Activated naive CD8-positive, alpha-beta T cell treated with anti-CD3 and anti-CD28 coated beads, Interleukin-2, amount 50 U/mL, for 24 hours (primary cell): Measurements from ENCODE around the gene CDH13.

Source experiments
- ATAC-seq: fragments of 150-1000 bp; cut with Tn5 transposase; one replicate; pipeline ENCODE4 v1.10.0; 2021
- DNase-seq: peaks from one replicate; pipeline ENCODE4 v3.0.0; 2021
- H3K27ac Mint-ChIP-seq: one replicate; pipeline ENCODE4 v1.8.0; 2021; ENCODE audit warnings: mild to moderate bottlenecking, mixed read lengths
- H3K27me3 Mint-ChIP-seq: one replicate; pipeline ENCODE4 v1.8.0; 2021; ENCODE audit warnings: mixed read lengths
- H3K36me3 Mint-ChIP-seq: one replicate; pipeline ENCODE4 v1.8.0; 2021; ENCODE audit warnings: low read depth, mixed read lengths
- H3K4me1 Mint-ChIP-seq: one replicate; pipeline ENCODE4 v1.8.0; 2021; ENCODE audit warnings: mixed read lengths
- H3K4me3 Mint-ChIP-seq: one replicate; pipeline ENCODE4 v1.8.0; 2021; ENCODE audit warnings: mild to moderate bottlenecking, moderate library complexity, mixed read lengths
- H3K9me3 Mint-ChIP-seq: one replicate; pipeline ENCODE4 v1.8.0; 2021; ENCODE audit warnings: mixed read lengths

The CDH13 gene

GRCh38 chr16:82848013-82848412 lies 221.2 kb downstream of the CDH13 start:
- H3K36me3 Mint-ChIP-seq, result no peaks in the 10 kb centered on the region

DNA sequence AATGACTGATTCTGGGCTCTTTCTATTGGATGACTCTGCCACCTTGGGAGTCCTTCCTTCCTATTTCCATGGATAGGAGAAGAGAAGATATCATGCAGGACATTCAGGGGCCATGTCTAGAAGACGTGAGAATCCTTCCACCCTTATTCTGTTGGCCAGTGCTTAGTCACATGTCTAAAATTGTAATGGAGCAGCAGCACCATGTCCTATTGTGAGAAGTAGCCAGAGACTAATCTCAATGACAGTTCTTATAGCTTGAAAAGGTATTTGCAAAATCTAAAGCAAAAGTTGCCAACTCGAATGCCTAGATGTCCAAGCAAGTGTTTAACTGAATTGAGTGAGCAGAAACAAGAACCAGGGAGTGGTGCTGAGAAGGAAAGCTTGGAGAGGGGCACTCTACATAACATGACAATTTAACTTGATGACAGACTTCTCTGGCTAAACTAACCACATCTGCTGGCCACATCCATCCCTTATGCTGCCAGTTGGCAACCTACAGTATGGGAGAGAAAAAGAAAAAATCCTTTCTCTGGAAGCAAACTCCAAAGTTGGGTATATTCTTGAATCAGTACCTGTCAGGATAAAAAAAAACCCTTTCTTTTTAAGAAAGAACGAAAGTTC lies 225.7 kb downstream of the CDH13 start:
- Mint-ChIP-seq H3K36me3 (no peaks in the 10 kb centered on the region), H3K9me3 (peaks cover under 1% of the 10 kb centered on the region), H3K27ac (no peak overlapping the region), H3K4me3 (no peak overlapping the region), H3K27me3 (peaks cover 5% of the 10 kb centered on the region), H3K4me1 (no peaks in the 10 kb centered on the region)
- ATAC-seq, result no peak
- no peak for DNase-seq

More at GRCh38 chr16:82848013-82848412, 221.2 kb downstream of the CDH13 start:
- Mint-ChIP-seq H3K4me1 (no peaks in the 10 kb centered on the region), H3K4me3 (no peak overlapping the region), H3K27me3 (peaks cover 5% of the 10 kb centered on the region), H3K27ac (no peak overlapping the region), H3K9me3 (peaks cover 4% of the 10 kb centered on the region)
- no peak for ATAC-seq
- no peak for DNase-seq

DNA sequence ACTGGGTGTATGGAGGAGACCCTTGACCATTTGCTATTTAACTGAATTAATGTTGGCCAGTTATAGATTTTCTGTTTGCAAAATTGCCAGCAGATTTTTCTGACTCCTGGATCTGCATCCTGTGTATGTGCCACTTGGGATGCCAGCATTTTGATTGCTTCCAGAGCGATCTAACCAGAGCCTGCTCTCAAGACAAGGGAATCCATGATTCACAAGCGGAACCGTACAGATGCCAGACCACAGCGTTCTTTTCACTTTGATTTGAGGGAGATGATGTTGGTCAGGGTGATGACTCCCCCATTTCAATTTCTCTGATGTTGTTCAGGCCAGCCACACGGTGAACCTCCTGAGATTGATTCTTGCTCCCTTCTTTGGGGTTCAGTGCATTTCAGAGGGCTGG lies 228.7 kb downstream of the CDH13 start:
- ATAC-seq (no peak), DNase-seq (no peak)
- no peaks in the 10 kb centered on the region for H3K36me3 Mint-ChIP-seq
- peaks cover 2% of the 10 kb centered on the region for H3K27me3 Mint-ChIP-seq
- H3K4me1 Mint-ChIP-seq, result no peaks in the 10 kb centered on the region
- no peak overlapping the region for H3K4me3 Mint-ChIP-seq
- H3K9me3 Mint-ChIP-seq, result peaks cover 5% of the 10 kb centered on the region
- H3K27ac Mint-ChIP-seq, result no peak overlapping the region

DNA sequence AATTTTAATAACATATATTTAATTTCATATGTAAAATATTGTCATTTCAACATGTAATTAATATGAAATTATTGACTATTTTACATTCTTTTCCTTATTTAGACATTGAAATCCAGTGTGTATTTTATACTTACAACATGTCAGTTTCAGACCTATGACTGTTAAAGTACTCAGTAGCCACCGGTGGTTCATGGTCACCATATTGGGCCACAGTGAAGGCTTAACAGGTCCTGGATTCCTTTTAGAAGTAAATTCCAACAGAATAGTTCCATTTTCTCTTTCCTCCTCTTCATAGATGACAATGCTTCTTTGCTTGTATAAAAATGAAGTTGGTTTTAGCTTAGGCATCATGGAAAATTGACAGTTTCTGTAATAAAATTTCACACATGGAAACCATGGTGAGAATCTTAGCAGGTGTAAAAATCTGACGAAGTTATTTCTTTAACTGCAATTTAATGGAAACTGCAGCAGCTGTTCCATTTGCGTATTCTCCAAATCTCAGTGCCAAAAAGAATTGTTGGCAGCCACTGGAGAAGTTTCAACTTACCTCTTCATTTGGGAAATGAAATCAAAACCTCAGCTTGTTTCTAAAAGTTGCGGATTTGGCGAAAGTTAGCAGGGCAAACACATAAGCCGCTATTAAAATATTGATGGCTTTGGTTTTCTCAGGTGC lies 231.1 kb downstream of the CDH13 start:
- peaks cover 5% of the 10 kb centered on the region for H3K9me3 Mint-ChIP-seq
- DNase-seq (no peak), ATAC-seq (no peak)
- no peaks in the 10 kb centered on the region for H3K4me1 Mint-ChIP-seq
- H3K36me3 Mint-ChIP-seq, result no peaks in the 10 kb centered on the region
- peaks cover 2% of the 10 kb centered on the region for H3K27me3 Mint-ChIP-seq
- H3K4me3 Mint-ChIP-seq, result no peak overlapping the region
- no peak overlapping the region for H3K27ac Mint-ChIP-seq

DNA sequence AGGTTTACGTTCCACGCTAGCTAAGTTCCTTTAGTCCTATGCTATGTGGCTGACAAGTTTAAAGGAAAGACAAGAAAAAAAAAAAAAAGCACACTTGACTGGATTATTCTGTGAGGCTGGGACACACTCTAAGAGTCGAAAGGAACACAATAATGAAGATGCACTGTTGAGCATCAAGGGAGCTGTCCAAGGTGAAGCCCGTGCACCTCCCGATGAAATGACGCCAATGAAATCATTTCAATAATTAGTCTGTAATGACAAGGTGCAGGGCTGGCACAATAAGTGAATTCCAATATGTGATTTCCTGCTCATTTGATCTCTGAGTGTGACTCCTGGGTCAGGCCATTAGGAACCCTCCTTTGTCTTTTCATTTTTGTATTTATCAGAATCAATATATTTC lies 232.9 kb downstream of the CDH13 start:
- peaks cover 5% of the 10 kb centered on the region for H3K9me3 Mint-ChIP-seq
- no peak for DNase-seq
- H3K4me1 Mint-ChIP-seq, result no peaks in the 10 kb centered on the region
- no peak overlapping the region for H3K4me3 Mint-ChIP-seq
- no peak for ATAC-seq
- H3K27ac Mint-ChIP-seq, result no peak overlapping the region
- peaks cover 2% of the 10 kb centered on the region for H3K27me3 Mint-ChIP-seq
- H3K36me3 Mint-ChIP-seq, result no peaks in the 10 kb centered on the region

- Mint-ChIP-seq H3K27me3 (peaks cover 2% of the 10 kb centered on the region), H3K27ac (no peak overlapping the region), H3K9me3 (peaks cover 5% of the 10 kb centered on the region), H3K36me3 (no peaks in the 10 kb centered on the region), H3K4me1 (no peaks in the 10 kb centered on the region), H3K4me3 (no peak overlapping the region)
- no peak for DNase-seq
- no peak for ATAC-seq
These were observed 233.3 kb downstream of the CDH13 start for GRCh38 chr16:82860071-82860470.

- no peak for DNase-seq
- peaks cover 5% of the 10 kb centered on the region for H3K9me3 Mint-ChIP-seq
- H3K36me3 Mint-ChIP-seq, result no peaks in the 10 kb centered on the region
- peaks cover 2% of the 10 kb centered on the region for H3K27me3 Mint-ChIP-seq
- H3K27ac Mint-ChIP-seq, result no peak overlapping the region
- no peaks in the 10 kb centered on the region for H3K4me1 Mint-ChIP-seq
- no peak overlapping the region for H3K4me3 Mint-ChIP-seq
- ATAC-seq, result no peak
These were observed 235.3 kb downstream of the CDH13 start for GRCh38 chr16:82862057-82862456.

DNA sequence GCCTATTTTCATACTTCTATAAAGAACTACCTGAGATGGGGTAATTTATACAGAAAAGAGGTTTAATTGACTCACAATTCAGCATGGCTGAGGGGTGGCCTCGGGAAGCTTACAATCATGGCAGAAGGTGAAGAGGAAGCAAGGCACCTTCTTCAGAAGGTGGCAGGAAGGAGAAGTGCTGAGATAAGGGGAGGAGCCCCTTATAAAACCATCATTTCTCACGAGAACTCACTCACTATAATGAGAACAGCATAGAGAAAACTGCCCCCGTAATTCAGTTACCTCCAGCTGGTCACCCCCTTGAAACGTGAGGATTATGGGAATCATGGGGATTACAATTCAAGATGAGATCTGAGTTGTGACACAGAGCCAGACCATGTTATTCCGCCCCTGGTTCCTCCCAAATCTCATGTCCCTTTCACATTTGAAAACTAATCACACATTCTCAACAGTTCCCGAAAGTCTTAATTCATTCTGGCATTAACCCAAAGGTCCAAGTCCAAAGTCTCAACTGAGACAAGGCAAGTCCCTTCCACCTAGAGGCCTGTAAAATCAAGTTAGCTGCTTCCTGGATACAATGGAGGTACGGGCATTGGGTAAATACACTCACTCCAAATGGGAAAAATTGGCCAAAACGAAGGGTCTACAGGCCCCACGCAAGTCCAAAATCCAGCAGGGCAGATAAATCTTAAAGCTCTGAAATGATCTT lies 237.7 kb downstream of the CDH13 start:
- Mint-ChIP-seq H3K36me3 (no peaks in the 10 kb centered on the region), H3K4me3 (no peak overlapping the region), H3K9me3 (peaks cover 3% of the 10 kb centered on the region), H3K4me1 (no peaks in the 10 kb centered on the region), H3K27ac (no peak overlapping the region), H3K27me3 (peaks cover 1% of the 10 kb centered on the region)
- ATAC-seq, result no peak
- no peak for DNase-seq

DNA sequence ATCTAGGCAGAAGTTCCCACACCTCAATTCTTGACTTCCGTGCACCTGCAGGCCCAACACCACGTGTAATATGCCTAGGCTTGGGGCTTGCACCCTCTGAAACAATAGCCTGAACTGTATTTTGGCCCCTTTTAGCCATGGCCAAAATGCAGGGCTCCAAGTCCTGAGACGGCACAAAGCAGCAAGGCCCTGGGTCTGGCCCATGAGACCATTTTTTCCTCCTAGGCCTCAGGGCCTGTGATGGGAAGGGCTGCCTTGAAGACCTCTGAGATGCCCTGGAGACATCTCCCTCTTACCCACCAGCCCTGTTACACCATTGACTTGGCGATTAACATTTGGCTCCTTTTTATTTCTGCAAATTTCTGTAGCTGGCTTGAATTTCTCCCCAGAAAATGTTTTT lies 238.6 kb downstream of the CDH13 start:
- DNase-seq (no peak), ATAC-seq (no peak)
- Mint-ChIP-seq H3K27ac (no peak overlapping the region), H3K4me3 (no peak overlapping the region), H3K27me3 (no peaks in the 10 kb centered on the region), H3K9me3 (peaks cover 3% of the 10 kb centered on the region), H3K36me3 (no peaks in the 10 kb centered on the region), H3K4me1 (no peaks in the 10 kb centered on the region)

DNA sequence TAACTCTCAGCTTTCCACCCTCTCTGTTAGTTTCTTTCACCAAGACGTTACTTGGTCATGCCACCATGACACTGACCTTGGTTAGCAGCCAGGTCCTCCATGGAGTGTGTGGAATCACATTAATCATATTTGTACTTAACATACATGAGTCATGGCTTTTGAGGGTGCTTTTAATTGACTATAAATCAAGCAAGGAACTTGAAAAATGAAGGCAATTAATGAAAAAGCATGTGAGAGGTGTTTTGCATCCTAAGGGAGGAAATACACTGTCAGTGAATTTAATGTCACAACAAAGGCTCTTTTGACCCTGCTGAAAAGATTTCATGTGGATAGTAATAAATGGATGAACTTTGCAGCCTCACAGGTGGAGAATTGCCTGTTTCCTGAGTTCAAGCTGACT lies 240.7 kb downstream of the CDH13 start:
- DNase-seq, result no peak
- Mint-ChIP-seq H3K36me3 (no peaks in the 10 kb centered on the region), H3K9me3 (peaks cover 8% of the 10 kb centered on the region), H3K27me3 (no peaks in the 10 kb centered on the region), H3K4me3 (no peak overlapping the region), H3K27ac (no peak overlapping the region), H3K4me1 (no peaks in the 10 kb centered on the region)
- no peak for ATAC-seq

- H3K4me1 Mint-ChIP-seq, result no peaks in the 10 kb centered on the region
- no peak for DNase-seq
- H3K27ac Mint-ChIP-seq, result no peak overlapping the region
- no peak for ATAC-seq
- no peaks in the 10 kb centered on the region for H3K36me3 Mint-ChIP-seq
- peaks cover 4% of the 10 kb centered on the region for H3K9me3 Mint-ChIP-seq
- no peak overlapping the region for H3K4me3 Mint-ChIP-seq
- no peaks in the 10 kb centered on the region for H3K27me3 Mint-ChIP-seq
These were observed 247.5 kb downstream of the CDH13 start for GRCh38 chr16:82874271-82874670.

GRCh38 chr16:82874672-82875071 lies 247.9 kb downstream of the CDH13 start:
- no peaks in the 10 kb centered on the region for H3K27me3 Mint-ChIP-seq
- H3K9me3 Mint-ChIP-seq, result peaks cover 4% of the 10 kb centered on the region
- H3K27ac Mint-ChIP-seq, result no peak overlapping the region
- H3K36me3 Mint-ChIP-seq, result no peaks in the 10 kb centered on the region
- no peak overlapping the region for H3K4me3 Mint-ChIP-seq
- ATAC-seq, result no peak
- no peaks in the 10 kb centered on the region for H3K4me1 Mint-ChIP-seq
- no peak for DNase-seq

DNA sequence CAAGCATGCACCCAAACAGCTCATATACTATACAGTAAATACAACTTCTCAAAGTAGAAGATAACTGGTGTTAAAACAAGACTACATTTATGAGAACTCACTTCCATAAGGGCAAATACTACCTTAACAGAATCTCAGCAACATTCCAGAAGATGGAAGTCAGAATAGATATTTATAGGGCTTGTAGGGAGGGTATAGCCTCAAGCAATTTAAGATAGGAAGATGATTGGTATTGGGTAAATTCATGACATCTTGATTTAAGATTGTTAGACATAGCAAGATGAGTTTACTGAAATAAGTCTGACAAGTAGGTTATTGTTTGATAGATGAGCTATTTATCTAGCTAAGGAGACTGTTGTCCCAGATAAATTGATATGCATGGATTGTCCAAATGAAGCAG lies 250.2 kb downstream of the CDH13 start:
- DNase-seq (no peak), ATAC-seq (no peak)
- no peak overlapping the region for H3K27ac Mint-ChIP-seq
- no peaks in the 10 kb centered on the region for H3K36me3 Mint-ChIP-seq
- no peaks in the 10 kb centered on the region for H3K9me3 Mint-ChIP-seq
- no peaks in the 10 kb centered on the region for H3K27me3 Mint-ChIP-seq
- no peaks in the 10 kb centered on the region for H3K4me1 Mint-ChIP-seq
- H3K4me3 Mint-ChIP-seq, result no peak overlapping the region

DNA sequence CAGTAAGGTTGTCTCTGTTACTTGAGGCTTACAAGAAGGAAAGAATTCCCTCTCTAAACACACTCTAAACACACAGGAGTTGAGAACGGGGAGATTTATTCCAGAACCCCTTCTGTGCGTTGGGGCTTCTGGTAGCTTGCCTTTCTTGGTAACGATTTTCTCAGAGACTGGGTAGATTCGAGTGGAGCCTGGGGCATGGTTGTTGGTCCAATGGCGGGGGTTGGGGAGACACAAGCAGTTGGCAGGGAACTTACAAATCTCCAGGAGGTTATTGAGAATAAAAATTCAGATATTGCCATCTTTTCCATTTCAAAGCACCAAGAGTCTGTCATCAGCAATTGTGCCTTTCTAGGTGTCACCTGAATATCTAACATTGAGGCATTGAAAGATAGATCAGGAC lies 251.7 kb downstream of the CDH13 start:
- ATAC-seq (no peak), DNase-seq (no peak)
- H3K27me3 Mint-ChIP-seq, result no peaks in the 10 kb centered on the region
- H3K9me3 Mint-ChIP-seq, result no peaks in the 10 kb centered on the region
- H3K4me1 Mint-ChIP-seq, result no peaks in the 10 kb centered on the region
- no peaks in the 10 kb centered on the region for H3K36me3 Mint-ChIP-seq
- no peak overlapping the region for H3K4me3 Mint-ChIP-seq
- H3K27ac Mint-ChIP-seq, result no peak overlapping the region

- ATAC-seq (no peak), DNase-seq (no peak)
- no peaks in the 10 kb centered on the region for H3K27me3 Mint-ChIP-seq
- H3K4me3 Mint-ChIP-seq, result no peak overlapping the region
- no peaks in the 10 kb centered on the region for H3K9me3 Mint-ChIP-seq
- H3K36me3 Mint-ChIP-seq, result no peaks in the 10 kb centered on the region
- no peaks in the 10 kb centered on the region for H3K4me1 Mint-ChIP-seq
- H3K27ac Mint-ChIP-seq, result no peak overlapping the region
These were observed 253.6 kb downstream of the CDH13 start for GRCh38 chr16:82880346-82880745.
